CD4-positive, alpha-beta T cell treated with Interleukin-15 for 1 hour (primary cell): Measurements from ENCODE around the gene ANP32B.
"Not testable (repeated sequence)": the region's sequence is repeated elsewhere in the genome, so short reads cannot be mapped to it uniquely, and the experiment has no call there.

Experiments
- DNase-seq: peaks from one replicate; pipeline ENCODE4 v3.0.0-alpha.2; 2020

ANP32B gene

DNA sequence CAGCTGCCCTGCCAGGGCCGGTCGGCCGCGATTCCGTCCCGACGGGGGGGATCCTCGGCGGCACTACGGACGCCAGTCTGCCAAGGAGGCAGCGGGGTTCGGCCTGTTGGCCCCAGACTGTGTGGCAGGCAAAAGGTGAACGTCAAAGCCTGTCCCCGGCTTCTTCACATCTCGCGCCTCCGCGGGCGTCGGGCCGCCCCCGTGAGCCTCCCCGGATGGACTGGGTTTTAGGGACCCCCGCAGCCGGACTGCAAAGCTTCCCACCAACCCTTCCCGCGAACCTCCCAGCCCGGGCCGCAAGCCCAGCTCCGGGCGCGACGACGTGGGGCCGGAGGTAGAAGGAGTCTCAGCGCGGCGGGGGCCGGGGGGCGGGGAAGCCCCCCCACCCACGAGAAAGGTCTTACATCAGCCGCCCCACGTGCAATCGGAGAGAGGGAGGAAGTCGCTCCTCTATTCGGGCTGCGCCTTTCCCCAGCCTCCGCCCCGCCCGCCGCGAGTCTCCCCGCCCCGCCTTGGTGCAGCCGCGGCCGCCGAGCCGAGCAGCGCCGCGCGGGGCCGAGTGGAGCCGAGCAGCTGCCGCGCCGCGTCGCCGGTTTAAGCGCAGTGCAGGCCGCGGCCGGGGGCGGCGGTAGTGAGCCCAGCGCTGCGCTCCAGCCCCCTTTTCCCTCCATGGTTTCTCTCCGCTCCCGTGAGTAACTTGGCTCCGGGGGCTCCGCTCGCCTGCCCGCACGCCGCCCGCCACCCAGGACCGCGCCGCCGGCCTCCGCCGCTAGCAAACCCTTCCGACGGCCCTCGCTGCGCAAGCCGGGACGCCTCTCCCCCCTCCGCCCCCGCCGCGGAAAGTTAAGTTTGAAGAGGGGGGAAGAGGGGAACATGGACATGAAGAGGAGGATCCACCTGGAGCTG, at the start of gene ANP32B:
Gene ANP32B, plus strand, starts transcription at position 659 of the 906 bp plus-strand sequence. Its CDS starts 215 bp downstream, at position 874.
- DNase-seq: peak; percentile 96

DNA sequence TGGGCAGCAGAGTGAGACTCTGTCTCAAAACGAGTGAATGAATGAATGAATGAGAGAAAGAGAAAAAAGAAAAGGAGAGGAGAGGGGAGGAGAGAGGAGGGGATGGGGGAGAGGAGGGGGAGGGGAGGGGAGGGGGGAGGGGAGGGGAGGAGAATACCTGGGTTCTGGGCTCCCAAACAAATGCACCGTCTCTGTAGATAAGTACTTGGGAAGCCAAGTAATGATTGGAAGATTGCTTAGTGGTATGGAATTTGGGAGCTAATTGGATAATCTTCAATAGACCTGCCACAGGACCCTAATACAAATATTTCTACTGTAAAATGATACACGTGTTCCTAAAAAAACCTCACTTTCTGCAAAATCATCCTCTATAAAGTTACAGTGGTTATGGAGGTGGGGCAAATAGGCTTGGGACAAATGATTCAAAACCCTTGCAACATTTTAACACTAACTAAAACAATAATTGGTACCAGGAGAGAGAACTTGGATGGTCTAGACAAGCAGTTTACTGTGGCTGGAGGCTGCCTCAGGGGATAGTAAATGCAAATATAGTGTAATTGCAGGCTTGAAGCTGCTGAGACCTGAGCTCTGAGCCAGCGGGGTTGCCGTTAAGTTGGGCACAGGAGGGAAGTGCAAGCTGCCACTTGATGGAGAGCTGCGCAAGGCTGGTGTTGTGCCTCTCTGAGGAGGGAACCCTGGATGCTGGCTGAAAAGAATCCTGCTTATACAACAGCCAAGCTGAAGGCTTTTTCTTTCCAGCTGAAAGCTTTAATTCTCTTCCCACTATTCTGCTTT, 48.6 kb upstream of the ANP32B start:
- DNase-seq: no peak

DNA sequence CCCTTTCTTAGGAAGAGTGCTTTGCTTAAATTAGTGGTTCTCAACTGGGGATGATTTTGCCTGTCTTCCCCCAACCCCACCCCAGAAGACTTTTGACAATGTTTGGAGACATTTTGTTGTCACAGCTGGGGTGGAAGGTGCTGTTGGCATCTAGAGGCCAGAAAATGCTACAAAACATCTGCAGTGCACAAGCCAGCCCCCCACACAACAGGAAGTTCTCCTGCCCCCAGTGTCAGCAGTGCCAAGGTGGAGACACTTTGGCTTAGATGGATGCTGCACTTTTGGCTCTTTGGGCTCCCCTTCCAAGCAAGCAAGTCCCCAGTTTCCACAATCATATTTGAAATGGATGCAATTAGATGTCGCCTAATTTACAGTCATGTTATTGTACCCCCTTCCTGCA, 47.9 kb upstream of the ANP32B start:
- DNase-seq: no peak

DNA sequence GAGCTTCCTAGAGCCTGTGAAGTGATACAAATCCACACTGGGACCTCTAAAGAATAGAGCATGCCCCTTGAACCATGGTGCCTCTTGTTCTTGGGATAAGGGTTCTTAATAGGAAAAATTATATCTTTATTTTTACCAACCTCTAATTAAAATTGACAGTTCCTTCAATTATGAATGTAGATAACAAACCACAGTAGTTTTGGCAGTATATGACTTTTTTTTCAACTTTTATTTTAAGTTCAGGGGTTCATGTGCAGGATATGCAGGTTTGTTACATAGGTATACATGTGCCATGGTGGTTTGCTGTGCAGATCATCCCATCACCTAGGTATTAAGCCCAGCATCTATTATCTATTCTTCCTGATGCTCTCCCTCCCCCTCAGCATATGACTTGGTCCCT, 46.1 kb upstream of the ANP32B start:
- no peak for DNase-seq

DNA sequence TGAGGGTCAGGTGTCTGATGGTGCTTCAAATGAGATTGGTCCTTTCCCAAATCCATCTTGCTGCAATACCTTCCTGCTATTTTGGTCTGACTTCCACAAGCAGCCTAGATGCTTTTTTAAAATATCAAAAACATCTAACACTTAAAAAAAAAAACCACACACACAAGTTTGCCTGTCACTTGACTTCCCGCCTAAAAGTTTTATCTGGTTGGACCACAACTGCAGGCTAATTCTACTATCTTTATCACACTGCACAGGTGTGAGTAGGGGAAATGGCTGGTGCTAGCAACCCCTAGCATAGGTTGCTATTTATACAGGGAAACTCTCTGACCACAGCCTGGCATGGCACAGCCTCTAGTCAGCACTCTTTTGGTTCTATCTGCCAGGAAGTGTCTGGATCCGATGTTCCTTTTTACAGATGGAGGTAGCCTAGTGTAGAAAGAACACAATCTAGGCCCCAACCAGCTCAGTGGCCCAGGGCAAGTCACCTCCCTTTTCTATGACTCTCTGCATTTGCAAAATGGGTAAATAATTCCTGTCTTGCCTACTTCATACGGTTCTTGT, 45.0 kb upstream of the ANP32B start, which contains the start of gene HEMGN:
Gene HEMGN, minus strand, starts transcription at position 92 of the 564 bp plus-strand sequence. Its CDS starts 36 bp downstream, at position 56.
- DNase-seq: peak; percentile 47

DNA sequence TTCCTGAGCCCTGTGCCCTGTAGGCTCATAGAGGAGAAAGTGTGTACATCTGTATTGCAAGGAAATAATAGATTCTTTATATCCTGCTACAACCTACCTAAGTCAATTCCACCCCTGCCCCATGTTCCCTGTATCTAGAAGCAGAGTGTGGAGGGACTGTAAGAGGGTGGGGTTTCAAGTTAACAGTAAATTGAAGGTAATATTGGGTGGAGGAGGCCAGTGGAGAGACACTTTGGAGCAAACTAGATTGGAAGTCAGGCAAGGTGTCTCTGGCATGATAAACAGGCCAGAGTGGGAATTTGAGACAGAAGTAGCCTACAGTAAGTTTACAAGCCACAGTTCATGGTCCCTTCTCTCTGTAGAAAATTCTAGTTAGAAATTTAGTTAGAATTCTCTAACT, 42.9 kb upstream of the ANP32B start:
- DNase-seq: no peak

DNA sequence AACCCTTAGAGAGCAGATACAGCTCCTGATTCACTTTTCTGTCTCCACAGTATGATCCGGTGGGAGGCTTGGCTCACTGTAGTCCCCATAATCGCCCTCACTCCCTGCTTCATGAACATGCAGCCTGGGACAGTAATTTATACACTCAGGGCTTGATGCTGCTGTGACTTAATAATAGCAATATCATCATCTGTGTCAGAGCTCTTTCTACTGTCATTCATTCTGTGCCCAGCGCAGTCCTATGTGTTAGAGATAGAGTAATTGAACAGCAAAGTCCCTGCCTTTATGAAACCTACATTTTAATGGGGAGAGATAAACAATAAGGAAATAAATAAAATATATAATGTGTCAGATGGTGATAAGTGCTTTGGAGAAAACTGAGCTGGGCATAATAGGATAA, 42.4 kb upstream of the ANP32B start:
- no peak for DNase-seq

DNA sequence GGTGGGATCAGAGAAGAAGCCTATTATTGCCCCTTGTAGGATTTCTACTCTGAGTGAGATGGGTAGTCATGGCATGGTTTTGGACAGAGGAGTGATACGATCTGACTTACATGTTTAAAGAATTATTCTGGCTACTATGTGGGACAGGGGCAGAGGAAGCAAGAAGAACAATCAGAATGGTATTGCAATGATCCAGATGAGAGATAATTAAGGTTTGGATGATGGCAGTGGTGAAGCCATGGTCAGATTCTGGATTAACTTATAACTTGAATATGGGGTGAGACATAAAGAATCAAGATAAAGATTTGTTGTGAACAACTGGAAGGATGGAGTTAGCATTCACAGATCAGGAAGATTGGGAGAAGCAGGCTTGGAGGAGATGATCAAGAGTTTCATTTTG, 41.8 kb upstream of the ANP32B start:
- DNase-seq: no peak

DNA sequence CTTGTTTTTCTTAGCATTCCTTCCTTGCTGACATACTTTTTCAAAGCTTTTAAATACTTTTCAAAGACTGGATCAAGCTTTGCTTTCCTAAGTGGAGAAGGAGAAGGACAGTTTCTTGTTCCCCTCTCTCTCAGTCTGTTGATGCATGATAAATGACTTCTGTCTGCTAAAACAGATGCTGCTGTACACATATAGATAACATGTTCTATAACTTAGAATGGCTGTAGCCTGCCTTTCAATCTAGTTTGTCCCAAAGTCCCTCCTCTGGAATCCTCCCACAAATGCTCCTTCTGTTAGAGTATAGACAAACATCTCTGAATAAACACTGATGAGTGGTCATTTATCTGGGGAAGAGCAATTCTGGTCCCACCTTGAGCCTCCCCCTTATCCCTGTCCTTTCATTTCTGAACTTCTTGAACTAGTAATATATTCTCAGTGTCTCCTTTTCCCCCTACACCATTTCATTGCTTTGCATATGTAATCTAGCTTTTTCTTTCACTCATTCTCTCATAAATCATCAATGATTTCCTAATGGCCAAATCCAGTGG, 39.8 kb upstream of the ANP32B start:
- DNase-seq: no peak

DNA sequence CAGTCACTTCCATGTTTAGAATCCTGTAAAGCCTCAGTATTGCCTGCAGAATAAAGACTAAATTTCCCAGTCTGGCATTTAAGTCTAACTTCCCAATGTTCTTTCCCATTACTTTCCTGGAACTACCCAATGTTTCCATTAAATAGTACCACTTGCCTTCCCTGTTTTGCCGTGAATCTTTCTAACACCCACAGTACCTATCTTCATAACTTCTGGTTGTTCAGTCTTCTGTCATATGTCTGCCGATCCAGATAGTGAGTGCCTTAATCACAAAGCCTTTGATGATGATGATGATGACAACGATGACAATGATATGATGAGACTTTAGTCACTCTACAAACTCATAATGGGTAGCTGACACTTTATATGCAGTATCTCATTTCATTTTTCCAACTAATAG, 38.5 kb upstream of the ANP32B start:
- no peak for DNase-seq

DNA sequence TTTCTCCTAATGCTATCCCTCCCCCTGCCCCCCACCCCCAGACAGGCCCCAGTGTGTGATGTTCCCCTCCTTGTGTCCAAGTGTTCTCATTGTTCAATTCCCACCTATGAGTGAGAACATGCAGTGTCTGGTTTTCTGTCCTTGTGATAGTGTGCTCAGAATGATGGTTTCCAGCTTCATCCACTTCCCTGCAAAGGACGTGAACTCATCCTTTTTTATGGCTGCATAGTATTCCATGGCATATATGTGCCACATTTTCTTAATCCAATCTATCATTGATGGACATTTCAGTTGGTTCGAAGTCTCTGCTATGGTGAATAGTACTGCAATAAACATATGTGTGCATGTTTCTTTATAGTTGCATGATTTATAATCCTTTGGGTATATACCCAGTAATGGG, 37.7 kb upstream of the ANP32B start:
- DNase-seq: not testable (repeated sequence)

DNA sequence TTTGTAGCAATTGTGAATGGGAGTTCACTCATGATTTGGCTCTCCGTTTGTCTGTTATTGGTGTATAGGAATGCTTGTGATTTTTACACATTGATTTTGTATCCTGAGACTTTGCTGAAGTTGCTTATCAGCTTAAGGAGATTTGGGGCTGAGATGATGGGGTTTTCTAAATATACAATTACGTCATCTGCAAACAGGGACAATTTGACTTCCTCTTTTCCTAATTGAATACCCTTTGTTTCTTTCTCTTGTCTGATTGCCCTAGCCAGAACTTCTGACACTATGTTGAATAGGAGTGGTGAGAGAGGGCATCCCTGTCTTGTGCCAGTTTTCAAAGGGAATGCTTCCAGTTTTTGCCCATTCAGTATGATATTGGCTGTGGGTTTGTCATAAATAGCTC, 36.0 kb upstream of the ANP32B start:
- DNase-seq: not testable (repeated sequence)

DNA sequence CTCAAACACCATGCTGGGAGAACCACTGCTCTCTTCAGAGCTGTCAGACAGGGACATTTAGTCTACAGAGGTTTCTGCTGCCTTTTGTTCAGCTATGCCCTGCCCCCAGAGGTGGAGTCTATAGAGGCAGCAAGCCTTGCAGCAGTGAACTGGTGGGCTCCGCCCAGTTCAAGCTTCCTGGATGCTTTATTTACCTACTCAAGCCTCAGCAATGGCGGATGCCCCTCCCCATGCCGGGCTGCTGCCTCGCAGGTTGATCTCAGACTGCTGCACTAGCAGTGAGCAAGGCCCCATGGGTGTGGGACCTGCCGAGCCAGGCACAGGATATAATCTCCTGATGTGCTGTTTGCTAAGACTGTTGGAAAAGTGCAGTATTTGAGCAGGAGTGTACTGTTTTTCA, 32.3 kb upstream of the ANP32B start:
- peak; percentile 20 for DNase-seq

DNA sequence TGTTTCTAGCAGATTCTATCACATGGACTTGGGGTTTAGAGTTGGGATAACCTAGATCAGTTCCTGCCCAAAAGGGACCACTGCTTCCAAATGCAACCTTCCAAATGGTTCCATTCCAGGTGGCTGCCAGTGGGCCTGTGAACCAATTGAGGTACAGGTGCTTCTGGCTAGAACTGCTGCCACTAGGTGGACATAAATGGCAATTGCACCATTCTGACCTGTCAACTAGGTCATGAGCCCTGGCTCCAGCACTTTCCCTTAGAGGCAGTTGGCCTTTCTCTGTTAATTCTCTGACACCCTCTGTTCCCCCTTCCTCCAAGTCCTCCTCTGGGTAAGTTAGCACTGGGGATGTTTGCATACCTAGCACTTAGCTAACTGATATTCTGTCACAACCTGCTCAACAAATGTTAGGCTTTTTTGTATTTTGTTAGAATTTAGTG, 28.6 kb upstream of the ANP32B start:
- DNase-seq: peak; percentile 65

DNA sequence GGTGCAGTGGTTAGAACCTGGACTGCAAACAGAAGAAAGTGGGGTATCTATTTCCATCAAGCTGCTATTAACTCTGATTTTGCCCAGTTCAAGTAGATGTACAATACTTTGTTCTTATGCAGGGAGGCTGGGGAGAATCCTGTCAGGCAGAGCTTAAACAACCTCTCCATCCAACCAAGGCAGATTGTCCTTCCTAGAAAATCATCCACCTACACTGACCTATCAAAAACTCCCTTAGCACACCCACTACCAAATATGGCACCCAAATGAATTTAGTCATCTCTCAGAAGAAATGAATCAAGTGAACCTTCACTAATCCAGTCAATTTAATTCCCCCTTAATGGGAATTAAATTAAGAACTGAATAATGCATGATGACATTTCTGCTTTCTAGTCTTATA, 26.8 kb upstream of the ANP32B start:
- no peak for DNase-seq

DNA sequence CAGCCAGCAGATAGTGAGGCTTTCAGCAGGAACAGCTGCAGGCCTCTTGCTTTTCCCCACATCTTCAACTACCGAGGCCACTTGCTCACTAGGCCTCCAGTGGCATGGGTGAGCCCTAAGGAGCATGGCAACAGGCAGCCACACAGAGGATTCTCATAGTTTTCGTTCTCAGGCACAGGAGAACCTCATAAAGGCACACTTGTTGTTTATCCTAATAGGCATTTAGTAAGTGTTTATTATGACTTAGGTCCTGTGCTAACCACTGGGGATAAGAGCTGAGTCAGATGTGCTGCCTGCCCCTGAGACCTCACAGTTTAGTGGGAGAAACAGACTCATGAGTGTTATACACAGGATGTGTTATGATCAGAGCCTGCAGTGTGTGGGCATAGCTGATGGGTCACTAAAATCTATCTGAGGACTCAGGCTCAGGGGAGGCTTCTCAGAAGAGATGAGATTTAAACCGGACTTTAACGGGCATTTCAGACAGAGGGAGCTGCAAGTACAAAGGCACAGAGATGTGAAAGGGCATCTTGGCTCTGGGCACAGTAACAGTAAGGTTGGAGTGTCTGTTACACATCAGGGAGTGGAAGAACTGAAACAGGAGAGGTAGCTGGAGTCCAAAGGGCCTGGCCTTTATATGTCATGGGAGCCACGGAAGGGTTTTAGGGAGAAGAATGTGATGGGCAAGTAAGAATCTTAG, 24.2 kb upstream of the ANP32B start:
- DNase-seq: no peak

DNA sequence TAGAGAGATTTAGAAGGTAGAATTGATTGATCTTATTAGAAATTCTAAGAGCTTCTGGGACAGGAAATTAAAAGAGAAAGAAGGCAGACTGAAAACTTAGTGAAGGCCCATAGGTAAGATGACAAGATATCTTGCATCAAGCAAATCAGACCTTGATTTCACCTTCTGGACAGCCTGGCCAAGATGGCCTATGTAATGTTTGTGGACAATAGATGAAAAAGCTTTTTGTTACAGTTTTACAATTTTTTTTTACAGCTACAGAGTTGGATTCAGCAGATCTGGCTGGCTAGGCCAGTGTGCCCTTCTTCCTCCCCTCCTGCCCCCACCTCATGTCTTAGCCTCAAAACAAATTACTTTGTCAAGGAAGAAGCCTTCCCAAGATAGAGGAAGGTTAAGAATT, 23.6 kb upstream of the ANP32B start:
- no peak for DNase-seq

DNA sequence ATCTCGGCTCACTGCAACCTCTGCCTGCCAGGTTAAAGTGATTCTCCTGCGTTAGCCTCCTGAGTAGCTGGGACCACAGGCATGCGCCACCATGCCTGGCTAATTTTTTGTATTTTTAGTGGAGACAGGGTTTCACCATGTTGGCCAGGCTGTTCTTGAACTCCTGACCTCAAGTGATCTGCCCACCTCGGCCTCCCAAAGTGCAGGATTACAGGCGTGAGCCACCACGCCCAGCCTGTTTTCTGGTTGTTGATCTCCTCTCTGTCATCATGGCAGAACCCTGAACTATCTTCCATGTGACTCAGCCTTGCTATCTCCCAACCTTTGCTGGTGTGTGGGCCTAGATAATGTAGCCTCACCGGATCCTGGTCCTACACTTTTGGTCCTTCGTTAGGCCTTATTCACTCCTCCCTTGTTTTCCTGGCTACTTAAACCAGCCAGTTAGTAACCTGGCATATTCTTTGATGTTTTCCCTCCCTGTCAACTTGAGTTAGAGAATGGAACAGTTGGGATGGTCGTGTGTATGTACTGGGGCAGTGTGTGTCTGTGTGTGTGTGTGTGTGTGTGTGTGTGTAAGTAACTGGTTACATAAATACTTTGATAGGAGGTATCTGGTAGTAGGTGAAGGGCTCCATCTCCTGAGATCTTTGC, 22.3 kb upstream of the ANP32B start:
- not testable (repeated sequence) for DNase-seq

DNA sequence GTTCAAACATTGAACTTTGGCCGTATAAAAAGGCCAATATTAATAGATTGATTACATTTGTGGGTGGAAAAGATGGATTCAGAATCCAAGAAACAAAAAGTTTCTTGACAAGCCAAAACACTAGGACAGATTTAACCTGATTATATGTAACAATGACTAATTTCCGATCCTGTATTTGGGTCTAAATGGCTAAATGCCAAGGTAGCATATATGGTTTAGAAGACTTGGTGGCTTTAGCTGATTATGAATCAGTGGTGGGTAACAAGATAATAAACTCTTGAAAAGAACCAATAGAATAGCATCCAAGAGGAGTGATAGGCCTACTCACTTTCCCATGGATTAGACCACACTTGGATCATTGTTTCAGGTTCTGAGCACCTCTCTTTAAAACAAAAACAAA, 21.8 kb upstream of the ANP32B start:
- no peak for DNase-seq

DNA sequence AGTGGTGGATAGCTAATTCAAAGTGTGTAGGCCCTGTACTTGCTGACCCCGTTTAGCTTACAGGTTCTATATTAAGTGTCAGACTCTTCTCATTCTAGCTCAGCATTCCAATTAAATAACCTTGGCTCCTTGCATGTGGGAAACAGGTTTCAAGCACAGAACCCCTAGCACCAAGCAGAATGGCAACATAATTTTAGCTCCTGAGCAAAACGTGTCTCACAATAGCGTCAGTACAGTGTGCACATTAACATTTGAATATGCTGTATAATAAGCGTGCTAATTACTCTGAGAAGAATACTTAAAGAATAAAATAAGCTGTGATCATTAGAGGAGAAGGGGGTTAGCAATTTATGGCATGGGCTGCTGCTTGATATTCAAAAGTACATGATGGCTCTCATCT, 21.0 kb upstream of the ANP32B start:
- no peak for DNase-seq

DNA sequence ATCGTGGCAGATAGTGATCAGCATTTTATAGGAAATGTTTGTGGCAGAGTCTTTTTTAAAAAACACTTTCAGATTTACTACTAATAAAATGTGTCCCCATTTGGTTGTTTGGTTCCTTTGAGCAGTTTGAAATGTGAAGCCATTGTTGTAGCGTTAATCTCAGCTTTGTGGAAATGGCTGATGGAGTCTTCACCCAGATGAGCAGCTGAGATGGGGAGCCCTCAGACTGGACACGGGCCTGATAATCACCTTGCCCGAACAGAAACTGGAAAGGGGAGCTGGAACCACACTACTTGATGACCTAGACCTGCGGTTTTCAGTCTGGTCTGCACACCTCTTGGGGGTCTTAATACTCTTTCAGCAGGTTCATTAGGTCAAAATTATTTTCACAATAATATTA, 20.6 kb upstream of the ANP32B start:
- no peak for DNase-seq

DNA sequence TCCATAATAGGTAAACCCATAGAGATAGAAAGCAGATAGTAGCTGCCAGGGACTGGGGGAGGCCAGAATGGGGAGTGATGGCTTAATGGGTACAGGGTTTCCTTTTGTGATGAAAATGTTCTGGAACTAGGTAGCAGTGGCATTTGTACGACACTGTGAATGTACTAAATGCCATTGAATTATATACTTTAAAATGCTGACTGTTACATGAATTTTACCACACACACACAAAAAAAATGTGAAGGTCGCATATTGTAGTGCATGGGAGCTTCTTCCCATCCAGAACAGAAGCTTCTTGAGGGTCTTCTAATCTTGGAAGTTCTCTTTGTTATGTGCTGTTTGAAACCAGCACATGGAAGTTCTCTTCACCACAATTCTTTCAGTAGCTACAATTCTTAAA, 19.9 kb upstream of the ANP32B start:
- DNase-seq: no peak
